ENCODE data around the gene C19orf18. TPM values are rescaled to one million over a fixed set of nuclear protein-coding genes. Genes with fewer than 3 reads are reported as not detected.
"Not testable (repeated sequence)": the region's sequence is repeated elsewhere in the genome, so short reads cannot be mapped to it uniquely, and the experiment has no call there.

C19orf18 gene
- total and polyA plus RNA-seq, 10 donors, result 0.50 to 4.2 (median 1.7) TPM; not detected in 3

DNA sequence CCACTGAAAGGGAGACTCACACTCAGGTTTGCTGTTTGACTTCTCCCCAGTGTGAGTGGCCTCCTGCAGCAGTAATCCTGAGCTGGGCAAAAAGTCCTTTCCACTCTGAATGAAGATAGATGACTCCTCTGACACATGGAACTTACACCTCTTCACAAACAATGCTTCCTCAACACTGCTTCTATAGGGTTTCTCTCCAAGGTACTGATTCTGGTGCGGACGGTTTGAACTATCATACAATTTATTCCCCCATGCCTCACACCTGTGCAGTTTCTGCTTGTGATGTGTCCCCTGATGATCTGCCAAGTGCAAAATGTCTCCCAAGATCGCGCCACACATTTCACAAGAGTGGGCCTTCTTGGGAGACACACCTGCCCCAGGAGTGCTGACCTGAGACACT is 46.7 kb downstream of the C19orf18 start:
- no peaks in the 10 kb centered on the region for H3K27me3 ChIP-seq (replicated peaks in 1 of 7)
- intact Hi-C loops (cut with DNase I; ENCODE audit: low total_unique reads), result no loop called here
- peaks cover 24 to 100% (median 96%) of the 10 kb centered on the region in 8 donors for H3K9me3 ChIP-seq
- no peak overlapping the region for H3K27ac ChIP-seq
- H3K36me3 ChIP-seq, result peaks cover 0 to 78% (median 36%) of the 10 kb centered on the region in 6 donors
- no peak for TF ChIP-seq POLR2A (IDR thresholded peaks at IDR 0.05)
- WGBS, 5 donors, result 95 to 99% (median 97%) methylated on average over 4 of the region's 4 CpGs
- no peaks in the 10 kb centered on the region for H3K4me1 ChIP-seq
- H3K4me3 ChIP-seq, result no peak overlapping the region
- DNase-seq, result no peak

DNA sequence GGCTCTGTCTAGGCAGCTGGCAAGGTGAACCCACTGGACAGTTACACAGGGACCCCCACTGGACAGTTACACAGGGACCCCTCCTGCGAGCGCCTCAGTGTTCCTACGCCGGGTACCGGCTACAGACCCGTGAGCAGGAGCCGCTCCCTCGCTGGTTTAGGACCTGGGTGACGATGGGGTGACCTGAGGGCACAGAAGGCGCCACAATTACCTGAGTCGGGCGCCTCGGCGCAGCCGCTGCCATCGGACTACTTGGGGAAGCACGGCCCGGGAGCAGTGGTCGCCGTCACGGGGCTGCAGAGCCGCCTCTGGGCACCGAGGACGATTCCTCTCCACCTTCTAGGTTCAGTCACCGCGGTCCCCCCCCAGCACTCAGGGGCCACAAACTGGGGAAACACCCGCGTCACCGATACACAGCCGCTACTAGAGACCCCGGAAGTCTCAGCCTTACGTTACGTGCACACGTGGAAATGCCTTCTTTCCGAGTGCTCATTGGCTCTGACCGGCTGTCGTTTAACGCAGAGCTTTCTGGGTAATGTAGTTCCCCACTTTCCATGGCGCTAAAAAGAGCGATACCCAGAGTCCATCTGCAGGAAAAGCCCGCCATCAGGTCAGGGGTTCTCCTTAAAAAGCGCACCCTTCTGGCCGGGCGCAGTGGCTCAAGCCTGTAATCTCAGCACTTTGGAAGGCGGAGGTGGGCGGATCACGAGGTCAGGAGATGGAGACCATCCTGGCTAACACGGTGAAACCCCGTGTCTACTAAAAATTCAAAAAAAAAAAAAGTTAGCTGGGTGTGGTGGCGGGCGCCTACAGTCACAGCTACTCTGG is 58.0 kb downstream of the C19orf18 start, which contains the start of gene ZNF417:
ZNF417 (minus strand) TSS at position 425 of the 828 bp plus-strand sequence; CDS start at position 244, 181 bp downstream.
- peaks cover 0 to 51% (median 17%) of the 10 kb centered on the region in 6 donors for H3K36me3 ChIP-seq
- 0 to 2% (median 0%) methylated on average over 32 to 51 of the region's 51 CpGs for WGBS, 5 donors
- H3K9me3 ChIP-seq, result peaks cover 0 to 41% (median 11%) of the 10 kb centered on the region in 8 donors
- peak within 1 kb of the TSS; percentile 69 to 91 (median 85) for H3K27ac ChIP-seq
- peaks cover 8 to 24% (median 18%) of the 10 kb centered on the region in 6 donors for H3K4me1 ChIP-seq
- intact Hi-C loops (cut with DNase I; ENCODE audit: low total_unique reads); H3K27me3 ChIP-seq (replicated peaks in 1 of 7): not testable (repeated sequence)
- peak within 1 kb of the TSS; percentile 68 to 94 (median 76) for H3K4me3 ChIP-seq
- DNase-seq, result peak; percentile 93
- TF ChIP-seq POLR2A (IDR thresholded peaks at IDR 0.05) (peak in 1 of 3 donors; percentile 42), CTCF (IDR thresholded peaks at IDR 0.05 in 8 of 11, conservative IDR thresholded peaks at IDR 0.05 in 3 of 11) (peak in 3 of 11 experiments; percentile 29 to 43 (median 39)), POLR2AphosphoS5 (IDR thresholded peaks at IDR 0.05) (peak; percentile 82 to 89 (median 84))

DNA sequence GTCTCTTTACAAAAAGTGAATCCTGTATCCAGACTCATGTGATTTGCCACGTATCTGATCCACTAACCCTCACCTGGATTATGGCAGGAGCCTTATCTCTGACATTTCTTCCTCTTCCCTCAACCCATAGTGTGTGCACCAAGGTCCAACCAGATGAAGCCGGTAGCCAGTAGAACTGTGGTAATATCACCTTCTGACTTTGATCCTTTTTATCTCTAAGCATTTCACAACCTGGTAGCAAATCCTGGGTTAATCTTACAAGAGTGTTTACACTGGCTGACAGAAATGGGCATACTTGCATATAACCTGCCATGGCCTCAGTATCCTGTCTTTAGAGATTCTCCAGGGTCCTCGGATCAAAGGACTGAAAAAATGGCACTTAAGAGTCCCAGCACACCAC is 59.8 kb downstream of the C19orf18 start:
- DNase-seq, result no peak
- Histone ChIP-seq H3K9me3 (peaks cover 0 to 47% (median 21%) of the 10 kb centered on the region in 8 donors), H3K4me1 (peaks cover 8 to 24% (median 18%) of the 10 kb centered on the region in 6 donors), H3K27ac (no peak overlapping the region), H3K27me3 (replicated peaks in 1 of 7) (no peaks in the 10 kb centered on the region), H3K4me3 (peak overlapping the region in 1 of 8 donors; percentile 82), H3K36me3 (peaks cover 0 to 52% (median 24%) of the 10 kb centered on the region in 6 donors)
- 91 to 94% (median 92%) methylated on average over 3 of the region's 3 CpGs for WGBS, 5 donors
- TF ChIP-seq POLR2AphosphoS5 (IDR thresholded peaks at IDR 0.05) (no peak), CTCF (IDR thresholded peaks at IDR 0.05 in 8 of 11, conservative IDR thresholded peaks at IDR 0.05 in 3 of 11) (no peak), POLR2A (IDR thresholded peaks at IDR 0.05) (no peak)
- intact Hi-C loops (cut with DNase I; ENCODE audit: low total_unique reads), result no loop called here

Other genes starting within 250 kb of the C19orf18 start
- gene ZNF671, start 246.9 kb downstream of the C19orf18 start, total RNA-seq, result 10 to 100 TPM; 16.1 to 23.3 (median 17.1) TPM
- gene ZNF671, start 246.9 kb downstream of the C19orf18 start, polyA plus RNA-seq, result 10 to 100 TPM; 10.4 to 11.7 (median 10.9) TPM
- 10 to 100 TPM; 16.2 to 25.3 (median 20.9) TPM for gene ZNF776, start 227.7 kb downstream of the C19orf18 start, total RNA-seq
- 1 to 10 TPM; 3.5 to 9.5 (median 4.3) TPM for gene ZNF776, start 227.7 kb downstream of the C19orf18 start, polyA plus RNA-seq
- 10 to 100 TPM; 29.6 to 45.6 (median 35.2) TPM for gene ZNF586, start 204.9 kb downstream of the C19orf18 start, total RNA-seq
- gene ZNF586, start 204.9 kb downstream of the C19orf18 start, polyA plus RNA-seq, result 1 to 10 TPM; 7.3 to 9.8 (median 9.0) TPM
- gene ZNF552, start 159.6 kb downstream of the C19orf18 start, total RNA-seq, result 10 to 100 TPM in 4 of 7 donors, 1 to 10 TPM in 3; 8.8 to 20.8 (median 10.5) TPM
- gene ZNF552, start 159.6 kb downstream of the C19orf18 start, polyA plus RNA-seq, result 1 to 10 TPM; 2.9 to 4.2 (median 4.0) TPM
- gene ZNF587B, start 144.2 kb downstream of the C19orf18 start, total RNA-seq, result 10 to 100 TPM; 19.9 to 31.8 (median 26.0) TPM
- 1 to 10 TPM; 3.4 to 9.8 (median 3.9) TPM for gene ZNF587B, start 144.2 kb downstream of the C19orf18 start, polyA plus RNA-seq
- gene ZNF587, start 124.7 kb downstream of the C19orf18 start, total RNA-seq, result 10 to 100 TPM; 23.8 to 46.5 (median 39.0) TPM
- gene ZNF587, start 124.7 kb downstream of the C19orf18 start, polyA plus RNA-seq, result 10 to 100 TPM in 1 of 3 donors, 1 to 10 TPM in 2; 3.9 to 20.2 (median 4.8) TPM
- 10 to 100 TPM; 18.0 to 48.1 (median 33.2) TPM for gene ZNF814, start 85.5 kb downstream of the C19orf18 start, total RNA-seq
- gene ZNF814, start 85.5 kb downstream of the C19orf18 start, polyA plus RNA-seq, result 10 to 100 TPM; 15.4 to 21.2 (median 17.3) TPM
- gene ZNF417, start 57.9 kb downstream of the C19orf18 start, total RNA-seq, result 10 to 100 TPM; 22.6 to 31.2 (median 24.7) TPM
- 1 to 10 TPM; 1.5 to 3.3 (median 1.6) TPM for gene ZNF417, start 57.9 kb downstream of the C19orf18 start, polyA plus RNA-seq
- 10 to 100 TPM in 5 of 7 donors, 1 to 10 TPM in 2; 8.9 to 16.5 (median 10.7) TPM for gene ZNF418, start 39.1 kb downstream of the C19orf18 start, total RNA-seq
- gene ZNF418, start 39.1 kb downstream of the C19orf18 start, polyA plus RNA-seq, result 1 to 10 TPM; 4.7 to 6.7 (median 6.7) TPM
- 10 to 100 TPM in 4 of 7 donors, 1 to 10 TPM in 3; 8.4 to 10.9 (median 10.7) TPM for gene ZNF256, start 26.8 kb downstream of the C19orf18 start, total RNA-seq
- gene ZNF256, start 26.8 kb downstream of the C19orf18 start, polyA plus RNA-seq, result 1 to 10 TPM; 4.1 to 4.5 (median 4.5) TPM
- gene ZNF606, start 28.3 kb upstream of the C19orf18 start, total RNA-seq, result 10 to 100 TPM; 12.4 to 25.3 (median 17.3) TPM
- 10 to 100 TPM in 1 of 3 donors, 1 to 10 TPM in 2; 5.6 to 12.4 (median 9.3) TPM for gene ZNF606, start 28.3 kb upstream of the C19orf18 start, polyA plus RNA-seq
- gene ZSCAN1, start 59.5 kb upstream of the C19orf18 start, total RNA-seq, result not detected
- under 1 TPM in 2 of 3 donors, not detected in 1; 0.08 to 0.24 TPM for gene ZSCAN1, start 59.5 kb upstream of the C19orf18 start, polyA plus RNA-seq
- 1 to 10 TPM; 3.6 to 9.4 (median 8.1) TPM for gene ZNF135, start 84.7 kb upstream of the C19orf18 start, total RNA-seq
- 1 to 10 TPM; 4.8 to 6.5 (median 5.1) TPM for gene ZNF135, start 84.7 kb upstream of the C19orf18 start, polyA plus RNA-seq
- gene ZSCAN18, start 123.7 kb upstream of the C19orf18 start, total RNA-seq, result 10 to 100 TPM; 46.1 to 71.7 (median 62.5) TPM
- 10 to 100 TPM; 39.8 to 46.5 (median 42.2) TPM for gene ZSCAN18, start 123.7 kb upstream of the C19orf18 start, polyA plus RNA-seq
- gene ZNF329, start 176.3 kb upstream of the C19orf18 start, total RNA-seq, result 10 to 100 TPM in 4 of 7 donors, 1 to 10 TPM in 3; 8.6 to 13.4 (median 10.4) TPM
- gene ZNF329, start 176.3 kb upstream of the C19orf18 start, polyA plus RNA-seq, result 1 to 10 TPM; 3.8 to 6.1 (median 3.8) TPM
- gene ZNF274, start 208.5 kb upstream of the C19orf18 start, total RNA-seq, result 10 to 100 TPM; 32.5 to 53.4 (median 36.9) TPM
- 10 to 100 TPM; 17.5 to 19.5 (median 18.4) TPM for gene ZNF274, start 208.5 kb upstream of the C19orf18 start, polyA plus RNA-seq